Measurements from ENCODE around the gene WARS2.

DNA sequence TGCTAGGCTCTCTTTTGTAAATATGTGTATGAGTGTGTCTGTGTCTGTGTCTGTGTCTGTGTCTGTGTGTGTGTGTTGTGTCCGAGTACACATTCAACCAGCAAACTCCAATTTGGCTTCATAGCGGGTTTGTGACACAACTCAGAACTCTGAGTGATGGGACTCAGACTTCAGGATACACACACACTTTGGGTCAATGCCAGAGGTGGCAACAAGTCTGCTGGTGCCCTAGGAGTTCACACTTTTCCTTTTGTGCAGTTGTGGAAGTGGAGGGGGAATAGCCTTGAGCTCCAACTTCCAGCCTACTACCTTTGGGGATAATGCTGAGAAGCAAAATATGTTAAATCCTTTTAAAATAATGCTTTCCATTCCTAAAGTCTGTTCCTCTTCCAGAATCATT lies 135.7 kb downstream of the WARS2 start:
- TF ChIP-seq POLR2AphosphoS5 (IDR thresholded peaks at IDR 0.05): no peak
- TF ChIP-seq, protein P1, sequence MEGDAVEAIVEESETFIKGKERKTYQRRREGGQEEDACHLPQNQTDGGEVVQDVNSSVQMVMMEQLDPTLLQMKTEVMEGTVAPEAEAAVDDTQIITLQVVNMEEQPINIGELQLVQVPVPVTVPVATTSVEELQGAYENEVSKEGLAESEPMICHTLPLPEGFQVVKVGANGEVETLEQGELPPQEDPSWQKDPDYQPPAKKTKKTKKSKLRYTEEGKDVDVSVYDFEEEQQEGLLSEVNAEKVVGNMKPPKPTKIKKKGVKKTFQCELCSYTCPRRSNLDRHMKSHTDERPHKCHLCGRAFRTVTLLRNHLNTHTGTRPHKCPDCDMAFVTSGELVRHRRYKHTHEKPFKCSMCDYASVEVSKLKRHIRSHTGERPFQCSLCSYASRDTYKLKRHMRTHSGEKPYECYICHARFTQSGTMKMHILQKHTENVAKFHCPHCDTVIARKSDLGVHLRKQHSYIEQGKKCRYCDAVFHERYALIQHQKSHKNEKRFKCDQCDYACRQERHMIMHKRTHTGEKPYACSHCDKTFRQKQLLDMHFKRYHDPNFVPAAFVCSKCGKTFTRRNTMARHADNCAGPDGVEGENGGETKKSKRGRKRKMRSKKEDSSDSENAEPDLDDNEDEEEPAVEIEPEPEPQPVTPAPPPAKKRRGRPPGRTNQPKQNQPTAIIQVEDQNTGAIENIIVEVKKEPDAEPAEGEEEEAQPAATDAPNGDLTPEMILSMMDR (IDR thresholded peaks at IDR 0.05): no peak
